DND-41 (cell line): ENCODE data around the gene C19orf33.

ENCODE experiments used
- CTCF ChIP-seq: IDR thresholded peaks from 2 replicates; pipeline ENCODE4 v1.5.1; 2012; ENCODE audit warnings: borderline replicate concordance, low read length, moderate library complexity, mild to moderate bottlenecking; ENCODE audit not compliant: poor library complexity, severe bottlenecking; ENCODE audit errors: extremely low read depth
- EZH2 ChIP-seq: IDR thresholded peaks from 3 replicates; pipeline ENCODE4 v1.6.1; 2012; ENCODE audit warnings: borderline replicate concordance, low read depth, mild to moderate bottlenecking, moderate library complexity, low read length, inconsistent platforms; ENCODE audit not compliant: severe bottlenecking

DNA sequence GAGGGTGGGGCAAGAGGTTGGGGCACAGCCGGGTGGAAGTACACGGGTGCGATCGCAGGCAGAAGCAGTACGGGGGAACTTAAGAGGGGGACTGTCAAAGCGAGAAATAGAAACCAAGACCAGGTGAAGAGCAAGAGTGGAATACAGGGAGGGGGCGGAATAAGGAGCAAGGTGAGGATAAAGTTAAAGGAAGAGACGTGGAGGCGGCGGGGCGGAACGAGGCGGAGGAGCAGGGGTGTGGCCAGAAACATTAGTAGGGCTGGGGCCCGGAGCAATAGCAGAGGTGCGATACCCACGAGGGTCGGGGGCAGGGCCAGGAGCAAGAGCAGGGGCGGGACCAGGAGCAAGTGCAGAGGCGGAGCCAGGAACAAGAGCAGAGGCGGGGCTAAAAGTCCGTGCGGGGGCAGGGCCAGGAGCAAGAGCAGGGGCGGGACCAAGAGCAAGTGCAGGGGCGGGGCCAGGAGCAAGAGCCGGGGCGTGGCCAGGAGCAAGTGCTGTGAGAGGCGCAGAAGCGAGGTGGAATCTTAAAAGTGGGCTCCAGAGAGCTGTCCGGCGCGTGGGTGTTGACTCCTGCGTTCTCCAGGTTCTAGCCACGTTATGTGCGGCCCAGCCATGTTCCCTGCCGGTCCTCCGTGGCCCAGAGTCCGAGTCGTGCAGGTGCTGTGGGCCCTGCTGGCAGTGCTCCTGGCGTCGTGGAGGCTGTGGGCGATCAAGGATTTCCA lies 32.7 kb downstream of the C19orf33 start:
- TF ChIP-seq EZH2 (no peak), CTCF (no peak)
